ENCODE results near the gene GABRP.

GRCh38 chr5:170740551-170741205 is 42.8 kb upstream of the GABRP start:
- TF ChIP-seq CTCF (IDR thresholded peaks at IDR 0.05) (no peak), POLR2A (IDR thresholded peaks at IDR 0.05) (no peak)

Measured in uterus (tissue), 2 donors.